NT2/D1 (cell line): ENCODE data around the gene GABRR2.

Experiments
- YY1 ChIP-seq: IDR thresholded peaks from 2 replicates; pipeline ENCODE4 v1.6.1; 2011; ENCODE audit not compliant: insufficient read length, insufficient read depth
- ZNF274 ChIP-seq: IDR thresholded peaks from 2 replicates; pipeline ENCODE4 v1.6.1; 2011; ENCODE audit warnings: mild to moderate bottlenecking, low read depth, low read length

DNA sequence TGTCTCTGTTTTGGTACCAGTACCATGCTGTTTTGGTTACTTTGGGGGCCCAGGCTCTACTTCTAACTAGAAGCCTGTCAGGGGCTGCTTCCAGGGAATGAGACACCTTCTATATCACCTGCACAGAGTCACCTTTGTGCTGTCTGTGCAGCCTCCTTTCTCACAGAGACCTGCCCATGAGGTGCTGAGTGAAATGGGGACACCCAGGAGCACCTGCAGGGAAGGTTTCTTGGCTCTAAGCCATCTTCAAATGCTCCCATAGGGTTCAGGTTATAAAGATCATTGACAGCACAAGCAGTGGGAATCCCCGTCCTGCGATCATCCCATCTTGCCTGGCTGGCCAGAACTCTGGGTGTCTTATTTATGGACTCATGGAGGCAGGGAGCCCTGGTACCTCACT lies 19.1 kb downstream of the GABRR2 start:
- no peak for TF ChIP-seq ZNF274
- no peak for TF ChIP-seq YY1
